NCI-H774 (cell line): ENCODE results near the gene DAPP1.
A peak's percentile ranks its signal among the peaks of the same experiment; 100 is the strongest.
"Not testable (repeated sequence)": the region's sequence is repeated elsewhere in the genome, so short reads cannot be mapped to it uniquely, and the experiment has no call there.

ENCODE experiments used
- DNase-seq: peaks from one replicate; lab custom pipeline; 2025; lab: John Stamatoyannopoulos, UW

The DAPP1 gene, protein sequence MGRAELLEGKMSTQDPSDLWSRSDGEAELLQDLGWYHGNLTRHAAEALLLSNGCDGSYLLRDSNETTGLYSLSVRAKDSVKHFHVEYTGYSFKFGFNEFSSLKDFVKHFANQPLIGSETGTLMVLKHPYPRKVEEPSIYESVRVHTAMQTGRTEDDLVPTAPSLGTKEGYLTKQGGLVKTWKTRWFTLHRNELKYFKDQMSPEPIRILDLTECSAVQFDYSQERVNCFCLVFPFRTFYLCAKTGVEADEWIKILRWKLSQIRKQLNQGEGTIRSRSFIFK

GRCh38 chr4:99816545-99817308 is at the start of gene DAPP1:
TSS of gene DAPP1 (plus strand) at chr4:99816827. CDS start at chr4:99816914, 87 bp downstream.
- DNase-seq = no peak

- not testable (repeated sequence) for DNase-seq
Observed at GRCh38 chr4:99770842-99771241, 45.8 kb upstream of the DAPP1 start.

GRCh38 chr4:99783940-99784339 is 32.7 kb upstream of the DAPP1 start:
- no peak for DNase-seq

- no peak for DNase-seq
Observed at GRCh38 chr4:99784842-99785241, 31.8 kb upstream of the DAPP1 start.

- DNase-seq = peak; percentile 38
Observed at GRCh38 chr4:99790796-99791617, 25.6 kb upstream of the DAPP1 start.

GRCh38 chr4:99800332-99801004 is 16.2 kb upstream of the DAPP1 start:
- no peak for DNase-seq

- DNase-seq = no peak
Observed at GRCh38 chr4:99801005-99801699, 15.5 kb upstream of the DAPP1 start.

GRCh38 chr4:99803566-99804101 is 13.0 kb upstream of the DAPP1 start:
- no peak for DNase-seq

GRCh38 chr4:99806545-99806944 is 10.1 kb upstream of the DAPP1 start:
- DNase-seq = no peak

DNA sequence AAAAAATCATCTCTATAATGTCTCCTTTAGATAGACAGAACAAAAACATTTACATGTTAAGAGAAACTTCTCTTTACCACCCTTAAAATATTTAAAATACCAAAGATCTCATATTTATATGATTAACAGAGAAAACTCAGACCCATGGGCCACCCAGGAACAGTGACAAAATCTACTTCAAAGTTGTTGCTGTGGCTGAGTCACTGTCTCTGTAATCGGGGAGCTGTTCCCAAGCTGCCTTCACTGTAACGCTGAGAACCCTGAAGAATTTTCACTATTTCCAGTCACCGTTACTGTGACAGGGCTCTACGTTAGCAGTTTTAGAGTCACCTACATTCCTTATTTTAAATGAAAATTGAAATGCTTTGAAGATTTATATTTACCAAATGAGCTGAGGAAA is 9.0 kb upstream of the DAPP1 start:
- no peak for DNase-seq

DNA sequence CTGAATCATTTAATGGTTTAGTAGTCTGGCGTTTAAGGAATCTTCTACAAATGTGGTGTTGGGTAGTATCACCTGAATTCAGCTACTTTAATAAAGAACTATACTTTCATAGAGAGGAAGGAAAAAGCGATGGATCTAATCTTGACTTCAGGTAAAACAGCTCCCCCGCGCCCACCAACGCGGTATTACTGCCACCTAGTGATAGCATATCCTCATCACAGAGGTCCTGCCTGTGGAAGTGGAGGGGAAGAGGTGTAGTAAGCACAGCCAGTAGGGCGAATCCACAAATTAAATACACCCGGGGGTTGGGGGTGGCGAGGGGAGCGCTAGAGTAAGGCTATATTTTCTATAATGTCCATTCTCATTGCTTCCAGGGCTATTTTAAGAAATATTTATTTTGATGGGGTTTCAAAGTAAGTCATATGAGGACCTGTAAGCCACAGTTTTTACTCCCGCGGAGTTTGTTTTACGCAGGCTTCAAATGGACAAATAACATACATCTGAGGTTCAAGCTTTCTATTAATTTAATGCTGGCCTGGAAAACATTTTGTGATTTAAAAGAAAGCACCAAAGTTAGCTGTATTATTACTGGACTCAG is 8.3 kb upstream of the DAPP1 start:
- DNase-seq = peak; percentile 17

DNA sequence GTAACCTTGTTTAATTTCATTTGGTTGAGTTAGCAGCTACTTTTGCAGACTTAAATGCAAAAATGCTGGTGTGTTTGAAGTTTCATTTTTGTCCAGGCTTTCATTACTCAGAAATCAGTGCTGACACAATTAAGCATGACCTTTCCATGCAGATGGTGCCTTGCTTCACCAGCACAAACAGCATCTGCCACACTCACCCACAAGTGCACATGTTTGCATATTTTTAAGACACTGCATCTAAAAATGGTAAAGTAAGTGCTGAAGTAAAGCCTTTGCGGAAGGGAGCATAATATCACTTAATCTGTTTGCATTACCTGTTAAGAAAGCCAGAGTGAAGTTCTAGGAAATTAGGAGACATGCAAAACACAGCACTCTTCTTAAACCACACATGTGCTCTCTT is 7.3 kb upstream of the DAPP1 start:
- no peak for DNase-seq

DNA sequence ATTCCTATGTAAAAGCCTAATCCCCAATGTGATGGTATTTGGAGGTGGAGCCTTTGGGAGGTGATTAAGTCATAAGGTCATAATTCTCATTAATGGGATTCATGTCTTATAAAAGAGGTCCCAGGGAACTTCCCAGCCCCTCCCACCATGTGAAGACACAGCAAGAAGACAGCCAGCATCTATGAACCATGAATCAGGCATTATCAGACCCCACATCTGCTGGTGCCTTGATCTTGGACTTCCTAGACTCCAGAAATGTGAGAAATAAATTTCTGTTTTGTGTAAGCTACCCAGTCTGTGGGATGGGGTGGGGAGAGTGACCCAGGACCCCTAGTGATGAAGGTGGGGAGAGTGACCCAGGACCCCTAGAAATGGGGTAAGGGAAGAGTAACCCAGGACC is 6.1 kb upstream of the DAPP1 start:
- DNase-seq = no peak

DNA sequence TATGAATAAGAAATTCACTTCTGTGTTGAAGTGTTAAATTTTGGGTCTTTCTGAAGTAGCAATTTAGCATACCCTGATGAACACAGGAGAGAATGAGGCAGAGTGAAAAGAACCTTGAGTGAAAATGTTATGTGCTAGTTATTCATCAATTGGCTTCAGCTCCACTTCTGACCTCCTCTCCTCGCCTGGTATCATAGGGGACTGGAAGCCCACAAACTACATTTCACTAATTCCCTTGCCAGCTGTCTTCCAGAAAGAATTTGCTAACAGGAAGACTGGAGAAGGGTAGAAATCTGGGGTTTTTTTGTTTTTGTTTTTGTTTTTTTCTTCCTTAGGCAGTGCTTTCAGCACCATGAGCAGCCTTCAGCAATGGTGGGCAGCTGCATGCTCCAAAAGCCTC is 5.5 kb upstream of the DAPP1 start:
- no peak for DNase-seq

DNA sequence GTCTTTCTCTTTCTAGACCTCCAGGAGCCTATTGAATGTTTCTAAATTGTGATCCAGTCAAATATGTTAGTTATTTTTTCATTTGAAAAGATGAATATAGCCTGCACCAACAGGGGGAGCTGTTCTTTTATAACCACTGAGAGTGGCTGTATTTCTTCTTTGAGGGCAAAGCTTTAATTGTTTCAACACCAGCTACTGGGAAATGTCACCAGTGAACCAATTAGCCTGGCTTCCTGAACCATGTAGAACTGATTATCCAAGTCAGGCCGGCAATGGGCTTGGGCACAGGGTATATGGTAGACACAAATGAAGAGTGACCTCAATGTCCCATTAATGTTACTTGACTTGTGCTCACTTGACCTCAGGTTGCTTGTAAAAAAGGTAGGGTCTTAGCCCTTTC is 4.8 kb upstream of the DAPP1 start:
- no peak for DNase-seq

DNA sequence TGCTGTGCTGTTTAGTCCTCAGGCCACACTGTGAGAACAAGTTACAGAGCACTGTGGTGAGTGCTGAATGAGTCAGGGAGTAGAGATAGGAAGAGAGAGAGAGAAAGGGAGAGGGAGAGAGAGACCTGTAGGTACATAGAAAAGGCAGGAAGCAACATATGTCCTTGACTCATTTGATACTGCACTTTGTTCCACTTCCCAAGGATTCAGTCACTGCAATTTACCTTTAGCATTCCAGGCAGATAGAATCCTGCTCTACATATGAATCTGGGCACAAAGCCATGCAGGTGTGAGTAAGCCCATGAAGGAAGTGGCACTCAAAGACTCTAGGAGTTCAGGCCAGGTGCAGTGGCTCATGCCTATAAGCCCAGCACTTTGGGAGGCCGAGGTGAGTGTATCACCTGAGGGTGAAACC is 1.0 kb upstream of the DAPP1 start:
- DNase-seq = peak; percentile 14

DNA sequence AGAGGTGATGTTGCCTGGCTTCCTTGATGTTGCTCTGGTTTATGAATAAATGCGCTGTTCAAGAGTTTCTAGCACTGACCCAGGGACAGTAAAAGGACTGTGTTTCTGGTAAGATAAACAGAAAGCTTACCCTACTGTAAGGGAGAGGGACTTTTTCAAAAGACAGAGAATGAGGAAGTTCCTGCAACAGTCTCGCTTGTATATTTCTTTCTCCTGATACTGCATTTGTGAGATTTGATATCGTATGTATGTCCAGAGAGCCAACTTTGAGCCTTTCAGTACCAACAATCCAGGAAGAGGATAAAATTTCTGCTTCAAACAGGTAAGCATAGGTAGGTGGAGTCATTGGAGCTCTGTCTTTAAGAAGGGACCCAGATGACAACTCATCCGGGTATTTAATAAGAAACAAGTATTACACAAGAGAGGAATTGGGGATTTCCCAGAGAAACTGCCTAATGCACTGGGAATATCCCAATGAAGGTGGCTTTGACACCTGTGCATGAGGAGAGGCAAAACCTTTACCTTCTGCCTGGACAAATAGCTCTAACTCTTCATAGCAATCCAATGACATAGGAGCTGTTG is 773 bp downstream of the DAPP1 start:
- DNase-seq = no peak

GRCh38 chr4:99818661-99819060 is 2.0 kb downstream of the DAPP1 start:
- DNase-seq = no peak

DNA sequence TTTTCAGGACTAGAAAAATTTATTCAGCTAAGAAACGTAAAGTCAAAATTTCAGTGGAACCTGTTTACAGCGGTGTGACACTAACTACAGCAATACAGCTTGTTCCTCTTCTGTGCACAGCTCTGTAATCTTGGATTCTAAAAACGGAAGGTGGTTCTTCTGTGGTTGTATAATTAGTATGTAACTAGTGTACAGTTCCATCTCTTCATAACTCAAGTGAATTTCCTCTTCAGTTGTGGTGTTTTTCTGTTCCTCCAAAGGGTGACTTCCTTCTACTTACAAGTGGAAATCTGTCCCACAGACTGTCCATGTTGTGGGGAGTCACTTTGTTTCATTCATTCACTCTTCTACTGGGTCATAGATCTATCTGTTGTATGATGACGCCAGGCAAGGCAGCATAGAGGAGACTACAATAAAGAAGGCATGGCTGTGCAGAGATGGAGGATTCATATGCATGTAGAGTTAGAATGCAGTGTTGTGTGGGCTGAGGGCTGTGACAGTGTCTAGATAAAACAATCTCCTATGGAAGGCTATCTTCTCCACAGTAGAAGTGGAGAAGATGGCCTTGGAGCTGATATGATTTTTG is 5.4 kb downstream of the DAPP1 start:
- DNase-seq = no peak

DNA sequence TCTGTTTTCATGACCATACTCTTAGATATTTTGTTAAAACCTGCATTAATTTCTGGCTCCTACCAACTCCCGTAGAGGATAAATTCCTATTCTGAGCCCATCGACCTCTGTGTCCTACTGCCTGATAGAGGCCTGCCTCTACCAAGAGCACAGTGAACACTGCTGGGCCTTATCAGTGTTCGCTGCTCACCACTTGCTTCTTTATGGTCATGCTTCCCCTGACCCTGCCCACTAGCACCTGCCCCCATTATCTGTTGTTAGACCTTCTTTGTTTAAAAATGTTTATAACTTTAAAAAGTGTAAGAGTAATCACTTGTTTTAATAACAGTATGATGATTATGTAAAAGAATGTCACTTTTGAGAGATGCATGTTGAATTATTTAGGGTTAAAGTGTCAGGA is 6.1 kb downstream of the DAPP1 start:
- no peak for DNase-seq
